Measurements from ENCODE around the gene NCOA5.

NCOA5 gene

DNA sequence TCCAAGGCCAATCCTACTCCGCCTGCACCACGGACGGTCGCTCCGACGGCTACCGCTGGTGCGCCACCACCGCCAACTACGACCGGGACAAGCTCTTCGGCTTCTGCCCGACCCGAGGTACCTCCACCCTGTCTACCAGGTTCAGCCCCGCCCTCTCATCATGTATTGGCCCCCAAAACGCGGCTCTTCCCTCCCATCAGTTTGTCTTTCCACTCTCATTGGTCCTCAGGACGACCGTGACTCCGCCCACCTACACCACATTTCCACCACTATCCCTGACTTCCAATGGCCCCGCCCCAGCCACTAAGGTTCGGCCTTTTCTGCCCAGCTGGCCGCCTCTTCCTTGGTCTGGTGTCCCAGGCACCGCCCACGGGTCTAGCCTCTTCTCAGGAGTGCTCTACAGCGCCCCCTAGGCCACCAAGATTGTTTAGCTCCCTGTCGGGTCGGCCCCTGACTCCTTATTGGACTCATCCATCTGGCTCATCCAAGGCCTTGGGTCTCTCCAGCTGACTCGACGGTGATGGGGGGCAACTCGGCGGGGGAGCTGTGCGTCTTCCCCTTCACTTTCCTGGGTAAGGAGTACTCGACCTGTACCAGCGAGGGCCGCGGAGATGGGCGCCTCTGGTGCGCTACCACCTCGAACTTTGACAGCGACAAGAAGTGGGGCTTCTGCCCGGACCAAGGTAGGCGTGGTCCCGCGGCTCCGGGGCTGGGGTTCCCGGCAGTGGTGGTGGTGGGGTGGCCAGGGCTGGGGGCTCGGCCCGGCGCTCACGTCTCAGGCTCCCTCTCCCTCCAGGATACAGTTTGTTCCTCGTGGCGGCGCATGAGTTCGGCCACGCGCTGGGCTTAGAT lies 77.9 kb downstream of the NCOA5 start:
- no peak for DNase-seq
